IPS-20b (cell line): ENCODE data around the gene CLDN9.
A peak's percentile ranks its signal among the peaks of the same experiment; 100 is the strongest.

Experiments
- H3K27ac ChIP-seq: one replicate; pipeline ENCODE4 v1.5.1; 2013; ENCODE audit warnings: low read length
- H3K27me3 ChIP-seq: 2 replicates; pipeline ENCODE4 v1.6.1; 2013; ENCODE audit warnings: mild to moderate bottlenecking, low read length, inconsistent platforms; ENCODE audit not compliant: insufficient read depth
- H3K36me3 ChIP-seq: 2 replicates; pipeline ENCODE4 v1.6.1; 2013; ENCODE audit warnings: low read depth, mild to moderate bottlenecking, inconsistent platforms, low read length, moderate library complexity; ENCODE audit not compliant: insufficient read depth
- H3K4me1 ChIP-seq: 2 replicates; pipeline ENCODE4 v1.6.1; 2013; ENCODE audit warnings: mild to moderate bottlenecking, control low read depth, inconsistent platforms, low read length, moderate library complexity; ENCODE audit not compliant: insufficient read depth
- H3K4me3 ChIP-seq: 2 replicates; pipeline ENCODE4 v1.5.1; 2013; ENCODE audit warnings: mild to moderate bottlenecking, low read length, inconsistent platforms
- H3K9ac ChIP-seq: 2 replicates; pipeline ENCODE4 v1.6.1; 2013; ENCODE audit warnings: low read depth, mild to moderate bottlenecking, inconsistent platforms, low read length, moderate library complexity
- H3K9me3 ChIP-seq: 2 replicates; pipeline ENCODE4 v1.6.1; 2013; ENCODE audit warnings: mild to moderate bottlenecking, low read depth, low read length, inconsistent platforms; ENCODE audit not compliant: insufficient read depth

CLDN9 gene

GRCh38 chr16:2968738-2969544, 43.8 kb upstream of the CLDN9 start, which contains the start of gene PAQR4:
PAQR4 (plus strand) TSS chr16:2969348; CDS start chr16:2969675, 327 bp downstream.
- Histone ChIP-seq H3K36me3 (peaks cover 22% of the 10 kb centered on the region), H3K27ac (no peak within 1 kb of the TSS), H3K9me3 (no peaks in the 10 kb centered on the region), H3K9ac (peak within 1 kb of the TSS; percentile 76), H3K27me3 (peaks cover 48% of the 10 kb centered on the region), H3K4me3 (peak within 1 kb of the TSS; percentile 79), H3K4me1 (peaks cover 3% of the 10 kb centered on the region; the same call in 1 of the 2 replicates)

- H3K9ac ChIP-seq: peak overlapping the region; percentile 76
- peaks cover 31% of the 10 kb centered on the region for H3K36me3 ChIP-seq
- peak overlapping the region; percentile 79 for H3K4me3 ChIP-seq
- H3K4me1 ChIP-seq: peaks cover 3% of the 10 kb centered on the region; the same call in 1 of the 2 replicates
- no peaks in the 10 kb centered on the region for H3K9me3 ChIP-seq
- no peak overlapping the region for H3K27ac ChIP-seq
- H3K27me3 ChIP-seq: peaks cover 39% of the 10 kb centered on the region
These were observed 42.9 kb upstream of the CLDN9 start for GRCh38 chr16:2969545-2970521.

- Histone ChIP-seq H3K36me3 (peaks cover 38% of the 10 kb centered on the region), H3K9me3 (no peaks in the 10 kb centered on the region), H3K4me1 (peaks cover 3% of the 10 kb centered on the region; the same call in 1 of the 2 replicates), H3K9ac (peak overlapping the region; percentile 37; the same call in 1 of the 2 replicates), H3K4me3 (peak overlapping the region; percentile 79), H3K27ac (no peak overlapping the region), H3K27me3 (peaks cover 33% of the 10 kb centered on the region)
These were observed 42.2 kb upstream of the CLDN9 start for GRCh38 chr16:2970563-2970962.

- Histone ChIP-seq H3K27me3 (peaks cover 25% of the 10 kb centered on the region), H3K36me3 (peaks cover 46% of the 10 kb centered on the region), H3K4me1 (peaks cover 3% of the 10 kb centered on the region; the same call in 1 of the 2 replicates), H3K27ac (no peak overlapping the region), H3K9me3 (no peaks in the 10 kb centered on the region), H3K4me3 (no peak overlapping the region), H3K9ac (no peak overlapping the region)
These were observed 41.4 kb upstream of the CLDN9 start for GRCh38 chr16:2971134-2971984.

DNA sequence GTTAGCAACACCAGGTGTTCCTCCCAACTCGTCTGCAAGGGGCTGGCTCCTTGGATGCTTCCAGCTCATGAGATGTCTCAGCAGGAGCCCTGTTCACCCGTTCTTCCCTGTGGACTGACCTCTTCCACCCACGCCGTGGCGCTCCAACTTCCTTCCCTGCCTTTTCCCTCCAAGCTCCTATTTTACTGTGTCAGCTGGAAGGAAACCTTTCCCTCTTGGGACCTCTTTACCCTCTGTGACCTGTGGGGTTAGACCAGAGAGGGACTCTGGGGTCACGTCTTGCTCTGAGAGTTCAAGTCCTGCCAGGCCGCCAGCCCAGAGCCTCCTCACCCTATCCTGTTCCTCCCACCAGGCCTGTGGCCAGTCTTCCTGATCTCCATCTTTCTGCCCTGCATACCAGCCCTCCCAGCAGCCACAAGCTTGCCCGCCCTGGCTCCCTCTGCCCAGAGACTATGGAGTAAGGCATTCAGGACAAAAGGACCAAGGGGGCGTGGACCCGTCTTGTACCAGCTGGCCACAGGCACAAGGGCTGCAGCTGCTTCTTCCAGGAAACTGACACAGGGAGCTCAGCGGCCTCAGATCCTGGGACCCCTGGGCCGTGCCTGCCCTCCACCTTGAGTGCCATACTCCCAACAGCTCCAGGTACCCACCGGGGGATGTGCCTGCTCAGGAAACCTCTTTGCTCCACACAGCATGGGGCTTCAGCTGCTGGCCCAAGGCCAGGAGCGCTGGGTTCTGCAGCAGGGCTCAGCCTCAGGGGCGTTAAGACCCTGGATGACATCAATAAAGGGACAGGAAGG, 40.5 kb upstream of the CLDN9 start:
- Histone ChIP-seq H3K4me3 (no peak overlapping the region), H3K9ac (no peak overlapping the region), H3K4me1 (peaks cover 3% of the 10 kb centered on the region; the same call in 1 of the 2 replicates), H3K27me3 (peaks cover 17% of the 10 kb centered on the region), H3K9me3 (no peaks in the 10 kb centered on the region), H3K27ac (no peak overlapping the region), H3K36me3 (peaks cover 54% of the 10 kb centered on the region)

DNA sequence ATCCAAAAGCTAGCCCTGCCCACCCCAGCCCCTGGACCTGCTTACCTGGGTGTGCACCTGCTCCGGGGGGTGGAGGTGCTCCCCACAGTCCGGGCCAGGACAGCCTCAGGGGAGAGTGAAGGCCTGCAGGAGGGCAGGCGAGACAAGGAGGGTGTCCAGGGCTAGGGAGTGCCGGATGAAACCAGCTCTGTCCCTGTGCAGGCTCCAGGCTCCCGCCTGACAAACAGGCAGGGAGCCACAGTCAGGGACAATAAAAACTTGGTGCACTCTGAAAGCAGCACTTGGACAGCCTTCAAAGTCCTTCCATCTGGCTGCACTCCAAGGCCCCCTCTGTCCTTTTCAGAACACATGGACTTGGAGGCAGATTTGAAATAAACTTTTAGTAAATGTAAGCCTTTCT, 39.6 kb upstream of the CLDN9 start:
- H3K27ac ChIP-seq: no peak overlapping the region
- peaks cover 8% of the 10 kb centered on the region for H3K27me3 ChIP-seq
- H3K4me1 ChIP-seq: peaks cover 3% of the 10 kb centered on the region; the same call in 1 of the 2 replicates
- peaks cover 63% of the 10 kb centered on the region for H3K36me3 ChIP-seq
- H3K4me3 ChIP-seq: no peak overlapping the region
- H3K9me3 ChIP-seq: no peaks in the 10 kb centered on the region
- no peak overlapping the region for H3K9ac ChIP-seq

DNA sequence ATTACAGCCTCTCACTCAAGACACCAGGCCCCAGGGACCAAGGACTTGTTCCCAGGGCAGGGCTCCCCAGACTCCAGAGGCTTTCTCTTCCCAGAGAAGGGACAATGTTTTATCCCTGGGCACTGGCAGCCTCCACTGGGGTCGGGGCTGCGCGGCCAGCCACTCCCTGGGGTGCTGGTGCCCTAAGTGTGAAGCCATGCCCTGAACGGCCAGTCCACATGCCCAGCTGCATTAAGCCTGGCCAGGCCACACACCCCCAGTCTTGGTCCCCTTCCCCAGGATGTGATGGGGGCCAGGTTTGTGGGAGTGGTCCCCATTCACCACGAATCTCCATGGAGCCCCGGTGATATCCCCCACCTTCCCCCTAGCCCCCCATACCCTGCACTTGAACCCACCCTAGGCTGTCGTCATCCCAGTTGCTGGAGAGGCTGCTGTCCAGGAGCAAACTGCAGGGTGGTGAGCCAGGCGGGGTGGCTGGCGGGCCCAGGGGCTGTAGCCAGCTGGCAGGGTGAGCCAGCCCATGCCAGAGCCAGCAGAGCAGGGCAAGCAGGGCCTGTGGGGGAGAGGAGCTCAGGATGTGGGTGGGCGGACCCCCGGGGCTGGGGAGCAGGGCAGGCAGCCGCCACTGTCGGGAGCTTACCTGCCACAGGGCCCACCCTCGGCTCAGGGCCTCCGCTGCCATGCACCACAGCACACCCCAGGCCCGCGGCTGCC, 39.0 kb upstream of the CLDN9 start:
- peaks cover 65% of the 10 kb centered on the region for H3K36me3 ChIP-seq
- no peaks in the 10 kb centered on the region for H3K9me3 ChIP-seq
- no peak overlapping the region for H3K9ac ChIP-seq
- H3K4me3 ChIP-seq: no peak overlapping the region
- H3K27me3 ChIP-seq: peaks cover 1% of the 10 kb centered on the region
- no peak overlapping the region for H3K27ac ChIP-seq
- no peaks in the 10 kb centered on the region for H3K4me1 ChIP-seq

DNA sequence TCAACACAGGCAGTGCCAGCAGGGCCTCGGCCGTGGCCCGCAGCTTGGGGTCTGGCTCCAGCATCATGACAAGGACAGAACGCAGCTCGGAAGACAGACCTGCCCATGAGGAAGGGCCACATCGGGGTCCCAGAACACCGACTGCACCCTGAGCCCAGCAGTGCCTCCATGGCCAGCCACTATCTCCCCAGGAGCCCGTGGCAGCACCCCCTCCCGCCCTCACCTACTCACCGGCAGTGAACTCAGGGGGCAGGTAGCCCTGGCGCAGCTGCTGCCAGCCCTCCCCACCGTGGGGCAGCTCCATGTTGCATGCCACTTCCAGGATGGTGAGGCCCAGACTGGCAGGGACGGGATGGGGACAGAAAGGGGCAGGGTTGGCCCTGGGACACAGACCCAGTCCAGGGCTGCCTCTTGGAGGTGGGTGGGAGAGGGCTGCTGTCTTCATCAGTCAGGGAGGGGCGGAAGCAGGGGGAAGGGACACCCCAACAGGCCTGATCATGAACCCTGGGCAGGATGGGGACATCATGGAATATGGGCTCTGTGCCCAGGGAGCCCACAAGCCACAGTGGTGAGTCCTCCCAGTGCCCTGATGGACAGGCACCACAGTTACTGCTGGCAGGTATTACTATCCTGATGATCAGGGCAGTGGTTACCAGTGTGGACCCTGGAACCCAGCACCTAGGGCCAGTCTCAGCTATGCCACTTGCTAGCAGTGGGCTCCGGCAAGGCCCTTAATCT, 38.2 kb upstream of the CLDN9 start:
- H3K9ac ChIP-seq: no peak overlapping the region
- no peaks in the 10 kb centered on the region for H3K4me1 ChIP-seq

DNA sequence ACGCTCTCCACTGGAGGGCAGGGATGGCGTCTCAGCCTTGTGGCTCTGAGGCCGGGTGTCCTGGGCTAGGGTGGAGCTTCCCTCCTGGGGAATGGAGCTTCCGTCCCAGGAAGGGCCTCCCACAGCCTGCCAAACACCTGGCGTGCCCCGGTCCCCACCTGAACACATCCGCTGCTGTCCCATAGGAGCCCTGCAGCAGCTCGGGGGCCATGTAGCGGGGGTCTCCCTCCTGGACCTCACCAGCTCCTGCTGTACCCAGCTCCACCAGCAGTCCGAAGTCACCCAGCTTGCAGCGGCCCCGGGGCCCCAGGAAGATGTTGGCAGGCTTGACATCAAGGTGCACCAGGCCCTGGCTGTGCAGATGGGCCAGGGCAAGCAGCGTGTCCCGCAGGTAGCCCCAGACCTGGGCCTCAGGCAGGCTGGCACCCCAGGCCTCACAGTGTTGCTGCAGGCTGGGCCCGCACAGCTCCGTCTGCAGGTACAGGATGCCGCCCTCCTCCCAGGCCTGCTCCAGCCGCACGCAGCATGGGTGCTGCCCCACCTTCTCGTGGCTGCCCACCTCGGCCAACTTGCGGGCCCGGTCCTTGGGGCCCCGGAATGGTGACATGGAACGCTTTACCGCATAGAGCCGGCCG, 37.4 kb upstream of the CLDN9 start:
- H3K27ac ChIP-seq: no peak overlapping the region
- no peaks in the 10 kb centered on the region for H3K9me3 ChIP-seq
- no peak overlapping the region for H3K9ac ChIP-seq
- H3K27me3 ChIP-seq: no peaks in the 10 kb centered on the region; the same call in 1 of the 2 replicates
- H3K4me3 ChIP-seq: no peak overlapping the region
- peaks cover 65% of the 10 kb centered on the region for H3K36me3 ChIP-seq
- no peaks in the 10 kb centered on the region for H3K4me1 ChIP-seq

More for the DNA sequence above, 38.2 kb upstream of the CLDN9 start:
- Histone ChIP-seq H3K27ac (no peak overlapping the region), H3K4me3 (no peak overlapping the region), H3K9me3 (no peaks in the 10 kb centered on the region), H3K36me3 (peaks cover 65% of the 10 kb centered on the region), H3K27me3 (no peaks in the 10 kb centered on the region; the same call in 1 of the 2 replicates)
